Trophoblast cell (in vitro differentiated cells and primary cell): ENCODE measurements around the gene LZTFL1.

Source experiments
- DNase-seq, 2 donors: peaks; one replicate each; pipeline ENCODE4 v3.0.0-alpha.2; 2016
- H2AFZ ChIP-seq: 2 replicates; pipeline ENCODE4 v1.6.1; 2013; ENCODE audit warnings: low read length, moderate library complexity, mild to moderate bottlenecking; ENCODE audit not compliant: insufficient read depth, poor library complexity
- H2AK5ac ChIP-seq: 2 replicates; pipeline ENCODE4 v1.6.1; 2013; ENCODE audit warnings: mild to moderate bottlenecking, low read length
- H2BK120ac ChIP-seq: 2 replicates; pipeline ENCODE4 v1.6.1; 2013; ENCODE audit warnings: low read length, mild to moderate bottlenecking, moderate library complexity; ENCODE audit not compliant: insufficient read depth, poor library complexity
- H2BK12ac ChIP-seq: 2 replicates; pipeline ENCODE4 v1.6.1; 2013; ENCODE audit warnings: mild to moderate bottlenecking, low read length, moderate library complexity
- H2BK5ac ChIP-seq: 2 replicates; pipeline ENCODE4 v1.6.1; 2013; ENCODE audit warnings: low read length, low read depth, moderate library complexity, mild to moderate bottlenecking; ENCODE audit not compliant: poor library complexity
- H3K14ac ChIP-seq: 2 replicates; pipeline ENCODE4 v1.6.1; 2013; ENCODE audit warnings: mild to moderate bottlenecking, low read length
- H3K18ac ChIP-seq: 2 replicates; pipeline ENCODE4 v1.6.1; 2013; ENCODE audit warnings: mild to moderate bottlenecking, low read length
- H3K23ac ChIP-seq: 2 replicates; pipeline ENCODE4 v1.6.1; 2013; ENCODE audit warnings: low read length
- H3K27ac ChIP-seq: 2 replicates; pipeline ENCODE4 v1.5.1; 2013; ENCODE audit warnings: low read depth, mild to moderate bottlenecking, inconsistent platforms, low read length, moderate library complexity
- H3K27me3 ChIP-seq: 2 replicates; pipeline ENCODE4 v1.6.1; 2013; ENCODE audit warnings: inconsistent platforms, mild to moderate bottlenecking, low read length, moderate library complexity; ENCODE audit not compliant: insufficient read depth
- H3K36me3 ChIP-seq, 2 experiments: 1 replicate in 1 of 2; 2 replicates in 1 of 2; pipeline ENCODE4 v1.6.1; 2013; ENCODE audit warnings: low read length in 2 of 2, mild to moderate bottlenecking in 2 of 2, moderate library complexity in 1 of 2; ENCODE audit not compliant: insufficient read depth in 2 of 2, control insufficient read depth in 1 of 2
- H3K4ac ChIP-seq: 2 replicates; pipeline ENCODE4 v1.6.1; 2013; ENCODE audit warnings: low read depth, mild to moderate bottlenecking, low read length, moderate library complexity
- H3K4me1 ChIP-seq, 2 experiments: 1 replicate in 1 of 2; 2 replicates in 1 of 2; pipeline ENCODE4 v1.6.1; 2013; ENCODE audit warnings: low read length in 2 of 2, mild to moderate bottlenecking in 2 of 2, moderate library complexity in 1 of 2; ENCODE audit not compliant: insufficient read depth in 2 of 2, control insufficient read depth in 1 of 2
- H3K4me2 ChIP-seq: 2 replicates; pipeline ENCODE4 v1.6.1; 2013; ENCODE audit warnings: inconsistent platforms, mild to moderate bottlenecking, low read length, moderate library complexity
- H3K4me3 ChIP-seq: 2 replicates; pipeline ENCODE4 v1.5.1; 2013; ENCODE audit warnings: mild to moderate bottlenecking, low read depth, low read length, inconsistent platforms
- H3K79me1 ChIP-seq: one replicate; pipeline ENCODE4 v1.6.1; 2013; ENCODE audit warnings: low read length
- H3K79me2 ChIP-seq: 2 replicates; pipeline ENCODE4 v1.6.1; 2013; ENCODE audit warnings: low read length, mild to moderate bottlenecking; ENCODE audit not compliant: control insufficient read depth, insufficient read depth, poor library complexity
- H3K9ac ChIP-seq: 2 replicates; pipeline ENCODE4 v1.6.1; 2013; ENCODE audit warnings: mild to moderate bottlenecking, low read length
- H3K9me3 ChIP-seq: 2 replicates; pipeline ENCODE4 v1.6.1; 2013; ENCODE audit warnings: low read depth, mild to moderate bottlenecking, control low read depth, inconsistent platforms, low read length; ENCODE audit not compliant: insufficient read depth
- H4K12ac ChIP-seq: 2 replicates; pipeline ENCODE4 v1.6.1; 2013; ENCODE audit warnings: low read depth, mild to moderate bottlenecking, low read length, moderate library complexity
- H4K8ac ChIP-seq: 2 replicates; pipeline ENCODE4 v1.6.1; 2013; ENCODE audit warnings: low read depth, mild to moderate bottlenecking, low read length, moderate library complexity
- H4K91ac ChIP-seq: one replicate; pipeline ENCODE4 v1.6.1; 2013; ENCODE audit warnings: low read depth, mild to moderate bottlenecking, low read length, moderate library complexity
- WGBS: extraction: QIAGEN DNeasy Blood & Tissue Kit; methylation state at CpG from one replicate; pipeline ENCODE4 v1.1.7; 2013; ENCODE audit warnings: missing lambda C conversion rate; ENCODE audit not compliant: insufficient read length, insufficient coverage; ENCODE audit errors: extremely low coverage; 5-methylcytosine and 5-hydroxymethylcytosine counted together

The LZTFL1 gene

DNA sequence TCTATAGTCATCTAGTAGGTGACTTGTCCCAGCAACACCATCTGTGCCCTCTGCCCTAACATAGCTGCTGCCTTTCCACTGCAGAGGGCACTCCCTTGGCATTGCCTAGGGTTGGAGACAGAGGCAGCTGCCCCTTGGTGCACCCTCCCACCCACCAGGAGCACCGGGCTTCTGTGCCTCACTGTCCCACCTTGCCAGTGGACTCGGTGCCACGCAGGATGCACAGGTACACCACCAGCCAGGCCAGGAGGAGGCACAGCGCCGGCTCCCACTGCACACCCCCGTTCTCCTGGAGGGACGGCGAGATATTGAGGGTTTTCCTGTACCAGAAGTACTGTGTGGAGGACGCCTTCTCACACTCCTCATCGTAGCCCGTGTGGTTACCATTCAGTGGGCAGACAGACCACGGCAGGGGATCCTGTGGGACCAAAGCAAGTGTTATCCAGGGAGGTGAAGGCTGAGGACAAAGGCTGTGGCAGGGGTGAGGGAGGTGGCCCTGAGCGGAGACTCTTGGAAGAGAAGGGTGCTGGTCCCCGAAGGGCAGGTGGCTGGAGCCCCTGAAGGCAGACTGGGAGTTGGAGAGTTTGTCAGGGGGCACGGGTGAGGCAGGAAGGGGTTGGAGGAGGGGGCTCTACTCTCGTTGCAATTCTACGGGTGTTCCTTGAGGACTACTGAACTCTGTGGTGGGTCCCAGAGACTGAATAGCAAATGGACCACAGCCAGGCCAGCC, 66.2 kb downstream of the LZTFL1 start:
- H3K79me2 ChIP-seq = no peaks in the 10 kb centered on the region
- peaks cover 4% of the 10 kb centered on the region for H3K9me3 ChIP-seq
- H3K4ac ChIP-seq = no peak overlapping the region
- H4K91ac ChIP-seq = no peak overlapping the region
- H2BK5ac ChIP-seq = no peak overlapping the region
- no peak overlapping the region for H3K23ac ChIP-seq
- no peaks in the 10 kb centered on the region for H3K27me3 ChIP-seq
- H4K8ac ChIP-seq = no peak overlapping the region
- H2BK120ac ChIP-seq = no peak overlapping the region
- H3K14ac ChIP-seq = no peak overlapping the region
- H4K12ac ChIP-seq = no peak overlapping the region
- H2AFZ ChIP-seq = no peak overlapping the region
- no peak overlapping the region for H2AK5ac ChIP-seq
- H3K4me1 ChIP-seq = no peaks in the 10 kb centered on the region
- no peak overlapping the region for H3K27ac ChIP-seq
- H2BK12ac ChIP-seq = no peak overlapping the region
- no peak overlapping the region for H3K4me2 ChIP-seq
- H3K79me1 ChIP-seq = no peaks in the 10 kb centered on the region
- no peak overlapping the region for H3K4me3 ChIP-seq
- no peak overlapping the region for H3K18ac ChIP-seq
- DNase-seq = no peak
- H3K36me3 ChIP-seq = no peaks in the 10 kb centered on the region
- no peak overlapping the region for H3K9ac ChIP-seq
- WGBS = no CpG with 5 or more reads among the region's 17 CpGs

DNA sequence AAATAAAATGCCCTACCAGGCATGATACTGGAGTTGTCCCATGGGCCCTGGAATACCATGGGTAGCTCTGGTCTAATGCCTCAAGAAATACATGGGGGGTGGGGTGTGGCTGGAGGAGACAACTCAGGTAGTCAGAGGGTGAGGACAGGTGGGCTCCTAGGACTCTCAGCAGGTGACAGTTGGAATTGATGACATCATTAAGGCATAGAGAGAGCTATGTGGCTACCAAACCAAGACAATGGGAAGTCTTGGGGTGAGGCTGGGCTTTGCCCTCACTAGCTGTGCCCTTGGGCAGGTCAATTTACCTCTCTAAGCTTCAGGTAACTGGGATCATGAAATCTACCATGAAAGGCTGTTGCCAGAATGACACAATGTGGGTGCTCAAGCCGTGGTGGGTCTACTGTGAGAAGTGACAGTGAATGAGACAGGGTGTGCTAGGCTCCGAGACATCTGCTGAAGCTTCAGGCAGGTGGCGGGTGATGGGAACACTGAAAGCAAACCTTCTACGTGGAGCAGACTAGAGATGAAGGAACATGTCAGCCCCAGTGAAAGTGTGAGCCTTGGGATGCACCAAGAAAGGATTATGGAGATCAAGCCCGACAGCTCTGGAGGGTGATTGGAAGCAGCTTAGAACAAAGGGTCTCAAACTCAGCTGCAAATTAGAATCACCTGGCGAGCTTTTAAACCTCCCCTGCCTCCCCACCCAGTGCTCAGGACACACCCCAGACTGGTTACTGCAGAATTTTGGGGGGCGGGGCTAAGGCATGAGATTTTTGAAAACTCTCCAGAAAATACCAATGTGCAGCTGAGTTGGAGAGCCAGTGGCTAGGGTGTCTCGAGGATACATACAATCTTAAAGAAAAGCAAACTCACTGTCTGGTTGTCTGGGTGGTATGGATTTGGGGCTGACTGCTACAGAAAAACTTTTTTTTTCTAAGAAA, 67.1 kb downstream of the LZTFL1 start:
- H3K23ac ChIP-seq = no peak overlapping the region
- no peak overlapping the region for H4K91ac ChIP-seq
- H3K79me1 ChIP-seq = no peaks in the 10 kb centered on the region
- no peaks in the 10 kb centered on the region for H3K4me1 ChIP-seq
- H3K27ac ChIP-seq = no peak overlapping the region
- no CpG with 5 or more reads among the region's 8 CpGs for WGBS
- H4K8ac ChIP-seq = no peak overlapping the region
- H3K9ac ChIP-seq = no peak overlapping the region
- no peak overlapping the region for H3K4me3 ChIP-seq
- H3K4ac ChIP-seq = no peak overlapping the region
- H3K9me3 ChIP-seq = peaks cover 2% of the 10 kb centered on the region
- no peak overlapping the region for H2BK120ac ChIP-seq
- no peak overlapping the region for H2AK5ac ChIP-seq
- H3K79me2 ChIP-seq = no peaks in the 10 kb centered on the region
- H2AFZ ChIP-seq = no peak overlapping the region
- H3K27me3 ChIP-seq = no peaks in the 10 kb centered on the region
- no peak overlapping the region for H3K4me2 ChIP-seq
- DNase-seq = no peak
- no peak overlapping the region for H4K12ac ChIP-seq
- no peaks in the 10 kb centered on the region for H3K36me3 ChIP-seq
- no peak overlapping the region for H3K18ac ChIP-seq
- H2BK5ac ChIP-seq = no peak overlapping the region
- no peak overlapping the region for H2BK12ac ChIP-seq
- no peak overlapping the region for H3K14ac ChIP-seq

GRCh38 chr3:45773714-45774449, 68.0 kb downstream of the LZTFL1 start:
- Histone ChIP-seq H4K91ac (no peak overlapping the region), H3K18ac (no peak overlapping the region), H3K79me1 (no peaks in the 10 kb centered on the region), H2AFZ (no peak overlapping the region), H3K23ac (no peak overlapping the region), H2BK5ac (no peak overlapping the region), H2BK120ac (no peak overlapping the region), H3K4me1 (no peaks in the 10 kb centered on the region), H4K8ac (no peak overlapping the region), H3K4ac (no peak overlapping the region), H3K4me2 (no peak overlapping the region), H2BK12ac (no peak overlapping the region), H3K27me3 (no peaks in the 10 kb centered on the region), H3K27ac (no peak overlapping the region), H3K4me3 (no peak overlapping the region), H3K79me2 (no peaks in the 10 kb centered on the region), H3K9ac (no peak overlapping the region), H3K36me3 (no peaks in the 10 kb centered on the region), H4K12ac (no peak overlapping the region), H3K14ac (no peak overlapping the region), H3K9me3 (peaks cover 2% of the 10 kb centered on the region), H2AK5ac (no peak overlapping the region)
- DNase-seq = no peak
- WGBS = no CpG with 5 or more reads among the region's 7 CpGs
